Measurements from ENCODE around the gene CEP350.

CEP350 gene

GRCh38 chr1:179925922-179926849, 28.4 kb upstream of the CEP350 start:
- Histone ChIP-seq H3K9ac (ENCODE audit: low read depth, low read length) (no peak overlapping the region), H3K36me3 (ENCODE audit: insufficient read depth, low read length) (no peaks in the 10 kb centered on the region), H3K27ac (ENCODE audit: low read depth, low read length) (no peak overlapping the region), H3K27me3 (ENCODE audit: insufficient read depth, low read length) (no peaks in the 10 kb centered on the region), H3K4me1 (ENCODE audit: insufficient read depth, low read length) (peaks cover 22% of the 10 kb centered on the region), H3K9me3 (ENCODE audit: insufficient read depth, low read depth, low read length) (no peaks in the 10 kb centered on the region), H3K4me3 (ENCODE audit: low read length) (no peak overlapping the region)
- 97% methylated on average over 2 of the region's 4 CpGs for WGBS

- Histone ChIP-seq H3K4me1 (ENCODE audit: insufficient read depth, low read length) (peaks cover 15% of the 10 kb centered on the region), H3K4me3 (ENCODE audit: low read length) (no peak overlapping the region), H3K9me3 (ENCODE audit: insufficient read depth, low read depth, low read length) (no peaks in the 10 kb centered on the region), H3K27me3 (ENCODE audit: insufficient read depth, low read length) (no peaks in the 10 kb centered on the region), H3K27ac (ENCODE audit: low read depth, low read length) (no peak overlapping the region), H3K9ac (ENCODE audit: low read depth, low read length) (no peak overlapping the region), H3K36me3 (ENCODE audit: insufficient read depth, low read length) (no peaks in the 10 kb centered on the region)
- 98% methylated on average over 3 of the region's 3 CpGs for WGBS
Observed at GRCh38 chr1:179926850-179927205, 27.8 kb upstream of the CEP350 start.

- Histone ChIP-seq H3K9me3 (ENCODE audit: insufficient read depth, low read depth, low read length) (no peaks in the 10 kb centered on the region), H3K27ac (ENCODE audit: low read depth, low read length) (no peak overlapping the region), H3K9ac (ENCODE audit: low read depth, low read length) (no peak overlapping the region), H3K4me3 (ENCODE audit: low read length) (no peak overlapping the region), H3K36me3 (ENCODE audit: insufficient read depth, low read length) (no peaks in the 10 kb centered on the region), H3K27me3 (ENCODE audit: insufficient read depth, low read length) (no peaks in the 10 kb centered on the region), H3K4me1 (ENCODE audit: insufficient read depth, low read length) (no peaks in the 10 kb centered on the region)
- 97% methylated on average over 2 of the region's 2 CpGs for WGBS
Observed at GRCh38 chr1:179929955-179930798, 24.4 kb upstream of the CEP350 start.

GRCh38 chr1:179930867-179931266, 23.7 kb upstream of the CEP350 start:
- Histone ChIP-seq H3K4me1 (ENCODE audit: insufficient read depth, low read length) (no peaks in the 10 kb centered on the region), H3K27ac (ENCODE audit: low read depth, low read length) (no peak overlapping the region), H3K9ac (ENCODE audit: low read depth, low read length) (no peak overlapping the region), H3K27me3 (ENCODE audit: insufficient read depth, low read length) (no peaks in the 10 kb centered on the region), H3K4me3 (ENCODE audit: low read length) (no peak overlapping the region), H3K36me3 (ENCODE audit: insufficient read depth, low read length) (no peaks in the 10 kb centered on the region), H3K9me3 (ENCODE audit: insufficient read depth, low read depth, low read length) (no peaks in the 10 kb centered on the region)
- 89% methylated on average over 3 of the region's 3 CpGs for WGBS

- Histone ChIP-seq H3K9ac (ENCODE audit: low read depth, low read length) (no peak overlapping the region), H3K36me3 (ENCODE audit: insufficient read depth, low read length) (no peaks in the 10 kb centered on the region), H3K27me3 (ENCODE audit: insufficient read depth, low read length) (no peaks in the 10 kb centered on the region), H3K4me3 (ENCODE audit: low read length) (no peak overlapping the region), H3K4me1 (ENCODE audit: insufficient read depth, low read length) (no peaks in the 10 kb centered on the region), H3K9me3 (ENCODE audit: insufficient read depth, low read depth, low read length) (no peaks in the 10 kb centered on the region), H3K27ac (ENCODE audit: low read depth, low read length) (no peak overlapping the region)
- WGBS, result 91% methylated on average over 2 of the region's 2 CpGs
Observed at GRCh38 chr1:179933219-179933618, 21.4 kb upstream of the CEP350 start.

- H3K36me3 ChIP-seq (ENCODE audit: insufficient read depth, low read length), result no peaks in the 10 kb centered on the region
- no peaks in the 10 kb centered on the region for H3K9me3 ChIP-seq (ENCODE audit: insufficient read depth, low read depth, low read length)
- no peaks in the 10 kb centered on the region for H3K27me3 ChIP-seq (ENCODE audit: insufficient read depth, low read length)
- no peak overlapping the region for H3K27ac ChIP-seq (ENCODE audit: low read depth, low read length)
- H3K9ac ChIP-seq (ENCODE audit: low read depth, low read length), result no peak overlapping the region
- no peak overlapping the region for H3K4me3 ChIP-seq (ENCODE audit: low read length)
- 76% methylated on average over 1 of the region's 1 CpG for WGBS
- H3K4me1 ChIP-seq (ENCODE audit: insufficient read depth, low read length), result no peaks in the 10 kb centered on the region
Observed at GRCh38 chr1:179935909-179936496, 18.6 kb upstream of the CEP350 start.

- Histone ChIP-seq H3K9me3 (ENCODE audit: insufficient read depth, low read depth, low read length) (no peaks in the 10 kb centered on the region), H3K4me3 (ENCODE audit: low read length) (no peak overlapping the region), H3K27ac (ENCODE audit: low read depth, low read length) (no peak overlapping the region), H3K36me3 (ENCODE audit: insufficient read depth, low read length) (no peaks in the 10 kb centered on the region), H3K9ac (ENCODE audit: low read depth, low read length) (no peak overlapping the region), H3K4me1 (ENCODE audit: insufficient read depth, low read length) (no peaks in the 10 kb centered on the region), H3K27me3 (ENCODE audit: insufficient read depth, low read length) (no peaks in the 10 kb centered on the region)
Observed at GRCh38 chr1:179937668-179938254, 16.8 kb upstream of the CEP350 start.

GRCh38 chr1:179938752-179939151, 15.9 kb upstream of the CEP350 start:
- Histone ChIP-seq H3K36me3 (ENCODE audit: insufficient read depth, low read length) (no peaks in the 10 kb centered on the region), H3K27ac (ENCODE audit: low read depth, low read length) (no peak overlapping the region), H3K4me3 (ENCODE audit: low read length) (no peak overlapping the region), H3K27me3 (ENCODE audit: insufficient read depth, low read length) (no peaks in the 10 kb centered on the region), H3K9me3 (ENCODE audit: insufficient read depth, low read depth, low read length) (no peaks in the 10 kb centered on the region), H3K4me1 (ENCODE audit: insufficient read depth, low read length) (no peaks in the 10 kb centered on the region), H3K9ac (ENCODE audit: low read depth, low read length) (no peak overlapping the region)
- 79% methylated on average over 2 of the region's 2 CpGs for WGBS

- WGBS, result 90% methylated on average over 1 of the region's 1 CpG
- H3K27ac ChIP-seq (ENCODE audit: low read depth, low read length), result no peak overlapping the region
- no peak overlapping the region for H3K4me3 ChIP-seq (ENCODE audit: low read length)
- H3K36me3 ChIP-seq (ENCODE audit: insufficient read depth, low read length), result no peaks in the 10 kb centered on the region
- no peaks in the 10 kb centered on the region for H3K4me1 ChIP-seq (ENCODE audit: insufficient read depth, low read length)
- H3K27me3 ChIP-seq (ENCODE audit: insufficient read depth, low read length), result no peaks in the 10 kb centered on the region
- H3K9me3 ChIP-seq (ENCODE audit: insufficient read depth, low read depth, low read length), result no peaks in the 10 kb centered on the region
- H3K9ac ChIP-seq (ENCODE audit: low read depth, low read length), result no peak overlapping the region
Observed at GRCh38 chr1:179939941-179940340, 14.7 kb upstream of the CEP350 start.

GRCh38 chr1:179941454-179941853, 13.2 kb upstream of the CEP350 start:
- Histone ChIP-seq H3K4me1 (ENCODE audit: insufficient read depth, low read length) (no peaks in the 10 kb centered on the region), H3K27me3 (ENCODE audit: insufficient read depth, low read length) (no peaks in the 10 kb centered on the region), H3K36me3 (ENCODE audit: insufficient read depth, low read length) (no peaks in the 10 kb centered on the region), H3K27ac (ENCODE audit: low read depth, low read length) (no peak overlapping the region), H3K4me3 (ENCODE audit: low read length) (no peak overlapping the region), H3K9me3 (ENCODE audit: insufficient read depth, low read depth, low read length) (no peaks in the 10 kb centered on the region), H3K9ac (ENCODE audit: low read depth, low read length) (no peak overlapping the region)
- 87% methylated on average over 2 of the region's 2 CpGs for WGBS

GRCh38 chr1:179950651-179951050, 4.0 kb upstream of the CEP350 start:
- Histone ChIP-seq H3K36me3 (ENCODE audit: insufficient read depth, low read length) (no peaks in the 10 kb centered on the region), H3K27me3 (ENCODE audit: insufficient read depth, low read length) (no peaks in the 10 kb centered on the region), H3K27ac (ENCODE audit: low read depth, low read length) (no peak overlapping the region), H3K9me3 (ENCODE audit: insufficient read depth, low read depth, low read length) (no peaks in the 10 kb centered on the region), H3K4me3 (ENCODE audit: low read length) (no peak overlapping the region), H3K9ac (ENCODE audit: low read depth, low read length) (no peak overlapping the region), H3K4me1 (ENCODE audit: insufficient read depth, low read length) (no peaks in the 10 kb centered on the region)
- WGBS, result 94% methylated on average over 7 of the region's 7 CpGs

All from HUES64 (cell line).